ENCODE data around the gene HTRA3.
A peak's percentile ranks its signal among the peaks of the same experiment; 100 is the strongest.

Gene HTRA3

GRCh38 chr4:8301851-8302730 is 32.5 kb downstream of the HTRA3 start:
- Histone ChIP-seq H3K4me3 (ENCODE audit: low read depth, low read length) (no peak overlapping the region), H3K27me3 (replicated peaks) (no peaks in the 10 kb centered on the region), H3K27ac (no peak overlapping the region), H3K36me3 (replicated peaks) (no peaks in the 10 kb centered on the region)
- in situ Hi-C loops (cut with HindIII; ENCODE audit: low pct_ligation_motif_present, low sequenced_read_pairs) = no loop called here
- no peak for TF ChIP-seq CTCF (IDR thresholded peaks at IDR 0.05; ENCODE audit: low read depth, low read length, missing control alignments)
- no peak for DNase-seq

GRCh38 chr4:8303081-8303480 is 33.5 kb downstream of the HTRA3 start:
- Histone ChIP-seq H3K27ac (no peak overlapping the region), H3K36me3 (replicated peaks) (no peaks in the 10 kb centered on the region), H3K27me3 (replicated peaks) (no peaks in the 10 kb centered on the region), H3K4me3 (ENCODE audit: low read depth, low read length) (no peak overlapping the region)
- in situ Hi-C loops (cut with HindIII; ENCODE audit: low pct_ligation_motif_present, low sequenced_read_pairs) = no loop called here
- DNase-seq = no peak
- no peak for TF ChIP-seq CTCF (IDR thresholded peaks at IDR 0.05; ENCODE audit: low read depth, low read length, missing control alignments)

- no peak for TF ChIP-seq CTCF (IDR thresholded peaks at IDR 0.05; ENCODE audit: low read depth, low read length, missing control alignments)
- Histone ChIP-seq H3K4me3 (ENCODE audit: low read depth, low read length) (no peak overlapping the region), H3K36me3 (replicated peaks) (no peaks in the 10 kb centered on the region), H3K27me3 (replicated peaks) (no peaks in the 10 kb centered on the region), H3K27ac (no peak overlapping the region)
- DNase-seq = peak; percentile 74
- in situ Hi-C loops (cut with HindIII; ENCODE audit: low pct_ligation_motif_present, low sequenced_read_pairs) = no loop called here
Measured at GRCh38 chr4:8303485-8304281, 34.1 kb downstream of the HTRA3 start.

- TF ChIP-seq CTCF (IDR thresholded peaks at IDR 0.05; ENCODE audit: low read depth, low read length, missing control alignments) = no peak
- Histone ChIP-seq H3K27me3 (replicated peaks) (no peaks in the 10 kb centered on the region), H3K27ac (no peak overlapping the region), H3K36me3 (replicated peaks) (no peaks in the 10 kb centered on the region), H3K4me3 (ENCODE audit: low read depth, low read length) (no peak overlapping the region)
- DNase-seq = no peak
- in situ Hi-C loops (cut with HindIII; ENCODE audit: low pct_ligation_motif_present, low sequenced_read_pairs) = no loop called here
Measured at GRCh38 chr4:8304827-8305695, 35.5 kb downstream of the HTRA3 start.

GRCh38 chr4:8305851-8306471 is 36.4 kb downstream of the HTRA3 start:
- H3K27ac ChIP-seq = no peak overlapping the region
- in situ Hi-C loops (cut with HindIII; ENCODE audit: low pct_ligation_motif_present, low sequenced_read_pairs) = no loop called here
- TF ChIP-seq CTCF (IDR thresholded peaks at IDR 0.05; ENCODE audit: low read depth, low read length, missing control alignments) = peak; percentile 34
- H3K36me3 ChIP-seq (replicated peaks) = no peaks in the 10 kb centered on the region
- no peak for DNase-seq
- no peaks in the 10 kb centered on the region for H3K27me3 ChIP-seq (replicated peaks)
- no peak overlapping the region for H3K4me3 ChIP-seq (ENCODE audit: low read depth, low read length)
